ENCODE results near the gene JUN.
"Not testable (repeated sequence)": the region's sequence is repeated elsewhere in the genome, so short reads cannot be mapped to it uniquely, and the experiment has no call there.

The JUN gene

DNA sequence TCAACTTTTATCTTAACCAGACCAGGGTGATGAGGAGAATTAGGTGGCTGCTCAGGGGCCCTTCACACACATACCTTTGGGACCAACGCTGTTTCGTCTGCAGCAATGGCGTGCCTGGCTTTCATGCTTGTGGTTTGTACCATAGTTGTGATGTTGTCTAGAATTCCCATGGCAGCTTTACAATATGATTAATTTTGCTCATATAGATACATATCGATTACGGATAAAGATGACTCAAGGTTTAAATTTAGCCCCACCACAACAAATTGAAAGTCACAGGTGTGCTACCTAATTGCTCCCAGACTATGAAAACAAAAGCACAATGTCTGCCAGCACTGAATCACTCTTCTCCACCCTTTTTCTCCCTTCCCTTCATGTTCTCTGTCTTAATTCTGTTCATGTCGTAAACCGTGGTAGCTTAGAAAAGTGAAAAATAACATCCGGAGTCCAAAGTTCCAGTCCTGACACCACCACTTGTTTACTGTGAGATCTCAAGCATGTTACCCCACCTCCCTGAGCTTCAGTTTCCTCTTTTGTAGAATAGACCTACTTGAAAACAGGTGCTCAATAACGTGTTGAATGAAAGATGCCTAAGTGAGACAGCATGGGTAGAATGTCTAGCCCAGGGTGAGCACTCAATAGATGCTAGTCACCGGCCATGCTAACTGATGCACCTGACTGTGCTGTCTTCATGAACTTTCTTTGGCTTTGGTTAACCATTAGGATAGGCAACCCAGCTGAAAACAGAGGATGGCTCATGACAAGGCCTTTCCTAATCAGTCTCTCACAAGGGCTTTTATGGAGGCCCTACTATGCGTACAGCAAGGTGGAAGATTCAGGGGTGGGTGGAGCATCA is 22.1 kb upstream of the JUN start:
- no peak for DNase-seq

DNA sequence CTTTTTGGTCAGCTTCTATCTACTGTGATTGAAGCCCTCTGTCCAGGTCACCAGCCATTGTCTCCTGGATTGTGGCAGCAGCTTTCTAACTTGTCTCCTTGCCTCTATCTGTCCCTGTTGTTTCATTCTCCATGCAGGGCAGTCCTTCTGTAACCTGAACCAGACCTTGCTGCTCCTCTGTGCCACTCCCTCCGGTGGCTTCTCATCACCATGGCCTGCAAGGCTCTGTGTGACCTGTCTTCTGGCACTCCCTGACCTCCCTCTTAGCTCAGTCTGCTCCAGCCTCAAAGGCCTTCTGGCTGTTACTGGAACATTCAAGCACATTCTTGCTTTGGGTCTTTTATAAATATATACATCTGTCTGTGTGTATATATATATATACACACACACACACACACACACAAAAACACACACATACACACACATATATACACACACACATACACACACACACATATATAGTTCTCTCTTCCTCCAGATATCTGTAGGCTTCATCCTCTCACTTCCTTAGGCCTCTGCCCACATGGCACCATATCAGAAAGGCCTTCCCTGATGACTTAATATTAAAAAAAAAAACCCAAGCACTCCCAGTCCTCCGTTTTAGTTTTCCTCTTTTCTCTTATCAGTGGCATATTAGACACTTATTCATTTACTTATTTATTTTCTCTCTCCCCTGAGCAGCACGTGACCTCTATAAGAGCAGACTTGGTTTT is 21.2 kb upstream of the JUN start:
- DNase-seq, result no peak

DNA sequence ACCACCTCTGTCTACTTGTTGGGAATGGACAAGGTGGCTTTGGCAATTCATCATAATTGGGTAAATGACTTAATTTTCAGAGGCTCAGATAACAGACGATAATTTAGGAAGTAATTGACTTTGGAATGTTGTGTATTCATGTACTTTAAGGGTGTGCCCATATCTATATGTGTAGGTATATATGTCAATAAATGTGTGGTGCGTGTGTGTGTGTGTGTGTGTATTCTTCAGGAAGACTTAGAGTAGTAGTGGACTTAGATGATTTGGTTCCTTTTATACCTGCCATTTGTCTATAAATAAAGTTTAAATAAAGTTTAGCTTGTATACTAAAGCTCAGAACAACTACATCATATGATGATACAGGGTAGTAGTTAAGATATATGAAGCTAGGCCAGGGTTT is 20.0 kb upstream of the JUN start:
- no peak for DNase-seq

DNA sequence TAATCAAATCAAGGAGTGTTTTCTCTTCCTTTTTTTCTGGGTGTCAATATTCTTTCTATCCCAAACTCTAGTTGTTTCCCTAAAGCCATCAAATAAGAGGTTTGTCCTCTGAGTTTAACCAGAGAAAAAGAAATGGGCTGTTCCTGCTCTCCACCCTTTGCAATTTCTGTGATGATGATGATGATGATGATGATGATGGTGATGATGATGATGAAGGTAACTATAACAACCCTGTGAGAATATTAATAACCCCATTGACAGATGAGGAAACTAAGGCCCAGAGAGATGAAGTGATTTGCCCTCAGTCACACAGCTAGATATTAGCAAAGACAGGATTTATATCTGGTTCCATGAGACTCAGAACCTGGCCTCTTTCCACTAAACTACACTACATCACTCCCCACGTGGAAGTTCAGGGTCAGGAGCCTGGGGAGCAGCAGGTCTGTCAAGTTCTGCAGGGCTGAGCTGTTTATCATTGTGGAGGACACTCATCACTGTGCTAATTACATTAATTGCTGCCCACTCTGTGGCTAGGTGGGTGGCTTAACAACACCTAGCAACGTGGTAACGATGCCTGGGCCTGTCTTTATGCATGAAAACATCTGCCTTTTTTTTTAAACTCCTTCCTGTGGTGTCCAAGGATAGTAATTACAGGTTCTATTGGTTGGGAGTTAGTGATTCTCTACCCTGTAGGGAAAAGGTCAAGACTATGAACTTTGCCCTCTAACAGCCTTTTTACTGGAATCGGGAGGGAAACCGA is 19.0 kb upstream of the JUN start:
- DNase-seq, result no peak

DNA sequence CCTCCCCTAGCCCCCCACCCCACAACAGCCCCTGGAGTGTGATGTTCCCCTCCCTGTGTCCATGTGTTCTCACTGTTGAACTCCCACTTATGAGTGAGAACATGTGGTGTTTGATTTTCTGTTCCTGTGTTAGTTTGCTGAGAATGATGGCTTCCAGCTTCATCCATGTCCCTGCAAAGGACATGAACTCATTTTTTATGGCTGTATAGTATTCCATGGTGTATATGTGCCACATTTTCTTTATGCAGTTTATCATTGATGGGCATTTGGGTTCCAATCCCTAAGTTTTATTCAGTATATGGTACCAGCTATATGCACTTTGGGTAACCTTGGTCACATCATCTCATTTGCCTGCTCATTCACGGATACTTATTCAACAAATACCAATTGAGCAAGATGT is 17.4 kb upstream of the JUN start:
- not testable (repeated sequence) for DNase-seq

DNA sequence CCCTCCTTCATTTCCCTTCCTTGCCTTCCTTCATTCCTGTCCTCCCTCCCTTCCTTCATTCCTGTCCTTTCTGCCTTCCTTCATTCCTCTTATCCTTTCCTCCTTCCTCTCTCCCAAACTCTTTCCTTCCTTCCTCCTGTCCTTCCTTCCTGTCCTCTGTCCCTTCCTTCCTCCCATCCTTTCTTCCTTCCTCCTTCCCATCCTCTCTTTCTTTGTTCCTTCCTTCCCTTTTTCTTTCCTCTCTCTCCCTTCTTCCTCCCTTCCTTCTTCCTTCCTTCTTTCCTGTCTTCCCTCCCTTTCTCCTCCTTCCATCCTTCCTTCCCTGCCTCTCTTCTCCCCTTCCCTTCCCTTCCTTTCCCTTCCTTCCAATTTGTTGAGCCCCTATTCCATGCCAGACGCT is 15.8 kb upstream of the JUN start:
- DNase-seq, result no peak

DNA sequence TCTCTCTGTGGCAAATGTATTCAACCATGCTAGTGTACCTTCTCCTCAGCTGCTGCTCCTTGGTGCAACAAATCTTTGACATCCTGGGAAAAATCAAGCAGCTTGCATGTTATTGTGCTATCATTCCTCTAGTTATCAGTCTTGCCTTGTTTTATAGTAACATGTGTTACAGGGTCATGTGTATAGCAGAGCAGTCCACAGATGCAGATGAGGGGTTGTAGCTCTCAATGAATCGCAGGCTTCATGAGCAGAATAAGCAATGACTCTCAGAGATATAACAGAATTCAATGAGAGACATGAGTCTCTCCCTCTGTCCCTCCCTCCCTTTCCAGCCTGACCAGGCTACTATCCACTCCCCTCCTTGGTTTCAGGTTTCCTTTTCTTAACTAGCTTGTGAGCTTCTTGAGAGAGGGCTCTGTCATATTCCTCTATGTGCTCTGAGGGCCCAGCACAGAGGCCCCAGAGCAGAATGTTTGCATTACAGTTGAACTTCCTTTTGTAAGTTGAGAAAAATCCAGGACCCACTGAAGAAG is 15.1 kb upstream of the JUN start:
- no peak for DNase-seq

DNA sequence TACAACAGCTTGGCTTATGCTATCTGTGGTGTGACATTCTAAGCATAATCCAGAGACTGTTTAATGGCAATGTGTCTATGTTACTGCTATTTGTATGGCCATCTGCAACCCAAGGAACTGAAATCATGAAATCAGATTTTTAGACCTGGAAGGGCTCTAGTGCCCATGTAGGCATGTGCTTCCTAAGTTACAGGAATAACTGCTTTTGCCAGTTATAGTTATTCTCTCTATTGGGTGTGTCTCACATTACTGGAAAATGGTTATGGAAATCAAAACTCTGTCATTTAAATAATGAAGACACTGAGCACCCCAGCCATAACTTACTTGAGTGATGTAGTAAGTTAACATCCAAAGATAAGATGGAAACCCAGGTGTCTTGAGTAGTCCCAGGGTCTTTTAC is 12.6 kb upstream of the JUN start:
- DNase-seq, result no peak

DNA sequence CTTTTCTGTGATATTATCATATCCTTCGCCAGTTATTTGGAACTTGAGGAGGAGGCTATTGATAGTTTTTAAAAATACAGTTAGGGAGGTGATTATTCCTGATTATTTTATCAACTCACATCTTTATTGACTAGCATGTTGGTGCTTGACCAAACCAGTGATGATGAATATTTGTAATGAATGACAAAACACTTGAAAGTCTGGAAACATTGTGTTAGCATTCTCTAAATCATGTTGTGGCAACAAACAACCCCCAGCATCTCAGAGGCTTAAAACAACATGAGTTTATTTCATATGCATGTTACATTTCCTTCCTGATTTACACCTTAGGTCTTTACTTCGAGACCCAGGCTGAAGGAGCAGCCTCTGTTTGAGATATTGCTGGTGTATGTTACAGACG is 10.7 kb upstream of the JUN start:
- DNase-seq, result no peak

DNA sequence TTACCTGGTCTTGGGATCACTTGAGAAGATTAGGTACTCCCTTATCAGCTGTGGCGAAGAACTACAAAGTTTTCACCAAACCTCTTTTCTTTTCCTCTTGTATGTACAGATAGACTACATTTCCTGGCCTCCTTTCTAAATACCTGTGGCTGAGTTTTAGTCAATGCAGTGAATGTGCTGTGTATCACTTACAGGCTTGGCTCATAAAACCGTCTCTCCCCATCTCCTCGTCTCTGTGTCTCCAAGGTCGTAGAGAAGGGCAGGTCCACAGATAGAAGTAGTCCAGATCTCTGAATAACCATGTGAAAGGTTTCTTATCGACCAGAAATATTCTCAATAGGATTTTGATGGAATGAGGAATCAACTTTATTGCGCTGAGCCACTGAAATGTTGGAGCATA is 9.0 kb upstream of the JUN start:
- DNase-seq, result no peak

DNA sequence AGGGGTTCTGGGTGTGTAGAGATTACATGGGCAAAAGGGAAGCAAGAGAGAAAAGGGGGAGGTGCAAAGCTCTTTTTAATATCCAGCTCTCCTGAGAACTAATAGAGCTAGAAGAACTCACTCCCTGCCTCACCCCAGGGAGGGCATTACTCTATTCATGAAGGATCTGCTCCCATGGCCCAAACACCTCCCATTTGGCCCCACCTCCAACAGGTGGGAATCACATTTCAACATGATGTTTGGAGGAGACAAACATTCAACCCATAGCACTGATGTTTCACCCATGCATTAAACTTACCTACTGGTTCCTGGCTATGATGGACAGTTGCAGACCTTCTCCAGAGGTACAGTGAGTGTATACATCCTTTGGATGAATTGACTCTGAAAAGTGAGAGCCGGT is 7.3 kb upstream of the JUN start:
- DNase-seq, result no peak

DNA sequence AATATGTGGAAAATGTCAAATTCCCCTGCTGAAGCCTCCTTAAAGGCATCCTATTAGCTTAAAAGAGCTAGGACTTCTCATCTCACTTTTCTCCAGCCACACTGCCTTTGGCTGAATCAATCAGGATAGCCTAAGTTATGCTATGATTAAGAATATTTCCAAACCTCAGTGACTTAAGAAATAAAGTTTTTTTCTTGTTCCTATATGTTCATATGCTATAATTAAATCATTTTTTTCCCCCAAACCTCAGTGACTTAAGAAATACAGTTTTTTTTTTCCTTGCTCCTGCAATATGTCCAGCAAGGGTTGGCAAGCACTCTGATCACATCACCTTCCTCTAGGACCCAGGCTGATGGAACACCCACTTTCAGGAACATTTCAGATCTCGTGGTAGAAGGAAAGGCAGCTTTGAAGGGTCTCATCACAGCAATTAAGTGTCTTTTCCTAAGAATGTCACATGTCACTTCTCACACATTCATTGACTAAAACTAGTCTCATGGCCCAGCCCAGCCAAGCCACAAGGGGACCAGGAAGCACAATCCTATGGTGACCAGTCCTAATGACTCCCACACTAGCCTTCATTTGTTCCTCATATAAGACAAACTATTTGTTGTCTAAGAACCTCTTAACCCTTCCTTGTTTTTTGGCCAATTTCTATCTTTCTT is 6.3 kb upstream of the JUN start:
- no peak for DNase-seq

DNA sequence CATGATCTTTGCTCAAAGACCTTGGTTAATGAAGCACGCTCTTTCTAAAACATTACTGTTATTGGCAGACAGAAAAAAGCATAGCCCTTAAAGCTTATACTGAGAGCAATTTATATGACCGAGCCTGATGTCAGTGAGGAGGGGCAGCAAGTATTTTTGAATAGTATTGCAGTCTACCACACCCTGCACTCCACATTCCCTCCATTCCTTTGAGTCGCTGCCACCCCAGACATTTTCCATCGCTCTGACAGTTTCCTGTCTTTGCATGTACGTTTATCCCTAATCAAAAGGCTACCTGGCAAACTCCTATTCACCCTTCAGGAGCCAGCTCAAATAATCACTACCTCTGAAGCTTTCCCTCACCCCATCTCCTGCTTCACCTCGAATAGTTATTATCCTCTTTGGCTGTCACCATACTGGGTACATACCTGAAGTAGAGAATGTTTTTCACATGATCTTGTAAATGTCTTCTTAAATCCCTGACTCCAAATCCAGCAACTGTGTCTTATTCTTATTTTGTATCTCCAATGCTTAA is 5.5 kb upstream of the JUN start:
- no peak for DNase-seq

DNA sequence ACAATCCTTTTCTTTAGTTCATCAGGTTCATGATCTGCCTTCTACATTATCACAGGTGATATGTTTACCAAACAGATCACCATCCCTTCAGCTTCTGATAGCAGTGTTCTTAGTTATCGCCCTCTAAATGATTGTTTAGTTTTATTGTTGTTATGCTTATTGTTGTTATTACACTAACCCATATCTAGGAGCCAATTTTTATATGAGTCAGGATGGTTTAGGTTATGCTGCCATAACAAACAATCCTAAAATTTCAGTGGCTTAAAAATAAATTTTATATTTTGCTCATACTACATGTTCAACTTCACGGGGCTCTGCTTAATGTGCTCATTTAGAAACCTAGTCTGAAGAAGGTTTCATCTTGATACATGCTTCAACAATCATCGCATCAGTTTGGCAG is 4.4 kb upstream of the JUN start:
- DNase-seq, result no peak

DNA sequence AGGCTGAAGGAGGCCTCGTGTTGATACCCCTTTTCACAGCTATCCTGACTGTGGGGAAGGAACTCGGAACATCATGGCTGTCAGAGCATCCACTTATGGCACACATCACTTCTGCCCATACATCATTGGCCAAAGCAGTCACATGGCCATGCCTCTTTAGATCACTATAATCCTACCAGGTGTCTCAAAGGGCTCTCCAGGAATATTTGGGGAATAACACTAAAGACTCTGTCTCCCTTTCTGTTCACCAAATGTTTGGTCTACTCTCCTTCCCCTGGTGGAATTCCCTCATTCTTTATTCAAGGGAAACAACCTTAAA is 3.0 kb upstream of the JUN start:
- no peak for DNase-seq

DNA sequence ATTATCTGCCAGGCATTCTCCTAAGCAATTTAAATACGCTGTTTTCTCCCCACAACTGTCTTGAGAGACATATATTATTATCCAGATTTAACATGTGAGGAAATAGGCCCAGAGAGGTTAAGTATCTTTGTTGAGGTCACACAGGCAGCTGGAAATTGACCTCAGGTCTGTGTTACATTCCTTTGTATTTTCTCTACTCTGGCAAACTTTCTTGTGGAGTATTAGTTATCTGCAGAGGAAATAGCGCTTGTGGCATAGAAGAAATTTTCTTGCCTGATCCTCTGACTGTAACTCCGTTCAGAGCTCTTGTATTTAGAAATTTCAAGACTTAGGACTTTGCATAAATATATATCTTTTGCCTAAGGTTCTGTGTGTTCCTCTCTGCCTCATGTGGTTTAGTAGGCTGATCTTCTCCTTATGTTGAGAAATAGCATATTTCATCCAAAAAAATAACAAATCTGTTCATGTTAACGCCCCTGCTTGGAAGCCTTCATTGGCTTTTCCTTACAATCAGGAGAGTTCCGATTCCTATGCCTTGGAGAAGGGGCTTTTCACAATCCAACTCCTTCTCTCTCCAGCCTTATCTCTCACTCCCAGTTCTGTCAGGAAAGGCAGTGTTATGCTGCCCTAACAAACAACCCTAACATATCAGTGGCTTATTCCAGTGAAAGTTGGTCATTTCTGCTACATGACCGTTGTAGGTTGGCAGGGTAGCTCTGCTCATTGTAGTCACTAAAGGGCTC is 2.5 kb upstream of the JUN start:
- no peak for DNase-seq

DNA sequence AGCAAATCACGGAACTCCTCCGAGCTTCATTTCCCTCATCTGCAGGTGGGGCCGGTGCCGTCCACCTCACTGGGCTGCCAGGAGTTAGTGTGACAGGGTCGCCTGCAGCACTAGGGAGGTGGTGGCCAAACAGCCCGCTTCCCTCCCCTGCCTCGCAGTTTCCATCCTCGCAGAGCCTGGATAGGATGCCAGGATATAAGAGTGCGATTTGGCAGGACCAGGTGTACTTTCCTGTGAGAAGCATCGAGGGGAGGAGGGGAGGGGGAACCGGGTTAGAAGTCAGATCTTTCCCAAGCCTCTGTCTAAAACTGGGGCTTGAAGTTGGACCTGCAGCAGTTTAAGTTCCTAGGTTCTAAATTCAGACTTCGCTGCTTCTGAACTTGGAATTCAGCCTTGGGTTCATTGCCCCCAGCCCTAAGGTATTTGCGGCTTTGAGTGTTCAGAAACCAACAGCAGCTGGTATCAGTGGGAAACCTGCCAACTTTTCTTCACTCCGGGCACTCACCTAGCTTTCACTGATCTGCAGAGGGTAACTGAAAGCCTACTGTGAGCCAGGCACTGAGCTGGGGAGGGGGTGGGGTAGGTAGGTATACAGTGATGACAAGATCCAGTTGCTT is 1.7 kb upstream of the JUN start:
- DNase-seq, result peak; percentile 72

DNA sequence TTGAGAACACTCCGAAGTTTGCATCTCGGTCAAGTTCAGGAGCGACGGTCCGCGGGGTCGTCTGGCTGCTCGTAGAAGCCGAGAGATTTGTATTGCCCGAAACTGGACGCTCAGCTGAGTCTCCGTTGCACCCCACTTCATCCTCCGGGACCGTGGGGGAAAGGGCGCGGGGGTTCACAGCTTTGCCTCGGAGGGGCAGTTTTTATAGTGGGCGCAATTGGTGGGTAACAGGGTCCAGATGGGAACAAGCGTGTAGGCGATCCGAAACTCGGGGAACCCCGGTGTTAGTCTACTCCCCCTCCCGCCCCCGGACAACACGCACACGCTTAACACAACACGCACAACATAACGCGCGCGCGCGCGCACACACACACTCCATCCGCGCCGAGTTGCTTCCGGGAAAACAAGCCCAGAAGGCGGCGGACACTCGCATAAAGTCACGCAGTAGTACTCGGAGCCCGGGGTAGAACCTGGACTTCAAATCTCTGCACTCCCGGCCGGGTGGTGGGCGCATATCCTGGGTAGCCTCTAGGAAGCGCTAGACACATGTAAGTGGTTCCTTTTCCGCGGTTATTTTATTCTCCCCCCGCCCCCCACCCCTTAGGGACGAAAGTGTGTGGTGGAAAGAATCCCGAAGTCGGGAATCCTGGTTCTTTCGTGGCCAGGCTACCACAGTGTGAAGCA is 1.1 kb upstream of the JUN start:
- peak; percentile 93 for DNase-seq

DNA sequence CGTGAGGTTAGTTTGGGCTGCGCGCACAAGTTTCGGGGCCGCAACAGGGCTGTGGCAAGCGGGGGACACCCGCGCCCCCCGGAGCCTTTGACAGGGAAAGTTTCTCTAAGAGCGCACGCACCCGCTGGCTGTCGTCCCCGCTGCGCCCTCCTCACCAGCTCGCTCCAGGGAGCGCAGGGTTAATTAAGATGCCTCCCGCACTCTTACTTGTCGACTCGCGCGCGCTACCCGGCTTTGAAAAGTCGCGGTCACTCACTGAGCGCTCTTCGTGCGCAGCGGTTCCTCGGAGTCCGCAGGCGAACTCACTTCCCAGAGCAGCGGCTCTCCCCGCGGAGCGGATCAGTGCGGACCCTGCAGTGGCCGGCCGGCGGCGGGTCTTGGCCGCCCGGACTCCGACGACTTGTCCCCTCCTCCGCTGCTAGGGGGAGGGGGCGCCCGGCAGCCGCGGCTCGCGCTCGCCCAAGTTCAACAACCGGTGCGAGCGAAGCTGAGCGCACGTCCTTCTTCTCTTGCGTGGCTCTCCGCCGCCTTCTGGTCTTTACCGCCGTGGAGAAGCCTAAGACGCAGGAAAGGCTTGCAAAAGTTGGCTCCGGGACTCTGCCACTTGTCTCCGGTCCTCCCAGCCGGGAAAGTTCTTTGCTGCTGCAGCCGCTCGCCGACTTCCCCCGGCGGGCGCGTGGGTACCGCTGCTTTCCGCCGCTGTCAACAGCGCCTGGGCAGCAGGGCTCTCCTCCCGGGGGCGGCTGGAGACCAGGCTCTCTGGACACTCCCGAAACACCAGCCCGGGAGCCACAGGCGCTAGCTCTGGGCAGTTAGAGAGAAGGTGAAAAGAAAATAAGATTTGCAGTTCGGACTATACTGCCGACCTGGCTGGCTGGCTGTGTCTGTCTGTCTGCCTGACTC is 506 bp downstream of the JUN start:
- DNase-seq, result peak; percentile 81
